GM18511 (cell line): ENCODE results near the gene EIF4E1B.
"Not testable (repeated sequence)": the region's sequence is repeated elsewhere in the genome, so short reads cannot be mapped to it uniquely, and the experiment has no call there.

Experiments used
- ATAC-seq: cut with Tn5 transposase; IDR thresholded peaks from one replicate; pipeline ENCODE4 v1.9.1; 2021; ENCODE audit warnings: mild to moderate bottlenecking, moderate library complexity; ENCODE audit not compliant: unreplicated experiment

Gene EIF4E1B

GRCh38 chr5:176629853-176630680 lies at the start of gene EIF4E1B, which contains the start of gene SNCB:
EIF4E1B (plus strand) TSS chr5:176630675; CDS start chr5:176642788, 12,113 bp downstream.
SNCB (minus strand) TSS chr5:176630534; CDS start chr5:176629654, 880 bp downstream.
- ATAC-seq, result no peak

GRCh38 chr5:176581361-176581760 lies 49.1 kb upstream of the EIF4E1B start:
- no peak for ATAC-seq

DNA sequence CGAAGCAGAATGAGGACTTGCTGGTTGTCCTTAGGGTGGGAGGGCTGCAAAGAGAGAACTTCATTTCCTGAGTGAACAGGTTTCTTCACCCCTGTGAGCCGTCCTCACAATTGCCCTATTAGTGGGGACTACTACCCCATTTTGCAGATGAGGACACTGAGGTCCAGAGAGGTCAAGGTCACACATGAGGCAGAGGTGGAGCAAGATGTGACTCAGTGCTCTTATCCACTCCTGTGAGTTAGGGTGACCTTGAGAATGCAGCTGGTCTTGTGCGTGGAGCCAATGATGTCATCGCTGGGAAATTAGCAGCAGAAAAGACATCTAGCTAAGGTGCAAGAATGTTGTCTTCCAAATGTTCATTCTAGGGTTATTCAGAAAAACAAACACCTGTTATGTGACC lies 47.4 kb upstream of the EIF4E1B start:
- no peak for ATAC-seq

DNA sequence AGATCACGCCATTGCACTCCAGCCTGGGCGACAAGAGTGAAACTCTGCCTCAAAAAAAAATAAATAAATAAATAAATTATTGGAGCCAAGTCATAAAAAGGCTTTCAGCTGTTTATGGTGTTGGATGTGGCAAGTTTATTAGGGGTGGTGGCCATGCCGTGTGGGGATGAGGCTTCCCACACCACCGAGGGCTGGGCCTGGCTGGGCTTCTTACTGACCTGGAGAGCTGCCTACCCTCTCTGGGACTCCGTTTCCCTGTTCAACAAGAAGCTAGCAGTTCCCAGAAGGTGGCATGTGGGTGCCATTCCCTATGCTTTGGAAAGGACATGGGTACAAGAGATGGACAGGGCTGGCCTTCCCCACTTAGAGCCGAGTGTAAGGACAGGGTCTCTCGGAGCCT lies 43.1 kb upstream of the EIF4E1B start:
- ATAC-seq, result no peak

DNA sequence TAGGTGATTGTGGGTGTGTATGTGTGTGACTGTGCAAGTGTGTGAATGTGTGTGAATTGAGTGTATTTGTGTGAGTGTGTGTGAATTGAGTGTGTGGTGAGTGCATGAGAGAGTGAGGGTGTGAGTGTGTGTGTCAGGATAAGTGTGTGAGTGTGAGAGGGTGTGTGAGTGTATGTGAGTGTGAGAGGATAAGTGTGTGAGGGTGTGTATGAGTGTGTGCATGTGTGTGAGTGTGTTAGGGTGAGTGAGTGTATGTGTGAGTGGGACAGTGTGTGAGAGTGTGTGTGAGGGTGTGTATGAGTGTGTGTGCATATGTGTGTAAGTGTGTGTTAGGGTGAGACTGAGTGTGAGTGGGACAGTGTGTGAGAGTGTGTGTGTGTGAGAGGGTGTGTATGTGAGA lies 42.2 kb upstream of the EIF4E1B start:
- no peak for ATAC-seq

DNA sequence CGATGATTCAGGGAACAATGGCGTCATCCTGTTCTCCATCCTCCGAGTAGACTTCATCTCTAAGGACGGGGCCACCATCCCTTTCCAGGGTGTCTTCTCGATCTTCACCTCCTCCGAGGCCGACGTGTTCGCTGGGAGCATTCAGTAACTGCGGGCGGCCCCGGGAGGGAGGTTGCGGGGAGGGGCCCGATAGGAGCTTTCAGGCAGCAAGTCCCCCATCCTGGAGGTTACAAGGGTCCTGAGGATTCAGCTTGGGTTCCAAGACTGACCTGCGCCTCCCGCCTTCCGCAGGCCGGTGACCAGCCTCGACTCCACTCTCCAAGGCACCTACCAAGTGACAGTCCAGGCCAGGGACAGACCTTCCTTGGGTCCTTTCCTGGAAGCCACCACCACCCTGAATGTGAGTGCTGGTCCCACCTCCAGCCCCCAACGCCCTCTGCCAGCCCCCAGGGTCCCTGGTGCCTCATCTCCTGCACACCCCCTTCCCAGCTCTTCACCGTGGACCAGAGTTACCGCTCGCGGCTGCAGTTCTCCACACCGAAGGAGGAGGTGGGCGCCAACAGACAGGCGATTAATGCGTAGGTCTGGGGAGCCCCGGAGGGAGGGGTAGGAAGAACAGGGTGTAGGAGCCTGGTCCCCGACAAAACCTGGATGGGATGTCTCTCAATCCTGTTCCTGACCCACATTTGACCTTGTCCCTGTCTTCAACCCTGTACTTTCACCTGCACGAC lies 41.3 kb upstream of the EIF4E1B start:
- ATAC-seq, result no peak

DNA sequence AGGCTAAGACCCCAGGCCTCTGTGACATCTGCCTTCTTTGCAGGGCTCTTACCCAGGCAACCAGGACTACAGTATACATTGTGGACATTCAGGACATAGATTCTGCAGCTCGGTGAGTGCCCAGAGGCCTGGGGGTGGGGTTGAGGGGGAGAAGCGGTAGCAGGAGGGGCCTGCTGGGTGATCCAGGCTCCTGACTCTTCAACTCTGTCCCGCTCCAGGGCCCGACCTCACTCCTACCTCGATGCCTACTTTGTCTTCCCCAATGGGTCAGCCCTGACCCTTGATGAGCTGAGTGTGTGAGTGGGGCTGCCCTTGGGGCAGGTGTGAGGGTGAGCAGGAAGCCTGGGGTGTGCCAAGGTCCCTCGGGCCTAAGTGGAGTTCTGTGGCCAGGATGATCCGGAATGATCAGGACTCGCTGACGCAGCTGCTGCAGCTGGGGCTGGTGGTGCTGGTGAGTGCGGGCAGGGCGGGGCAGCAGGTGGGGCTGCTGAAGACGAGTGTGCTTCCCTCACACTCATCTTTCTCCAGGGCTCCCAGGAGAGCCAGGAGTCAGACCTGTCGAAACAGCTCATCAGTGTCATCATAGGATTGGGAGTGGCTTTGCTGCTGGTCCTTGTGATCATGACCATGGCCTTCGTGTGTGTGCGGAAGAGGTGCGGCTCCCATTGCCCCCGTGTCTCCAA lies 40.3 kb upstream of the EIF4E1B start:
- no peak for ATAC-seq

DNA sequence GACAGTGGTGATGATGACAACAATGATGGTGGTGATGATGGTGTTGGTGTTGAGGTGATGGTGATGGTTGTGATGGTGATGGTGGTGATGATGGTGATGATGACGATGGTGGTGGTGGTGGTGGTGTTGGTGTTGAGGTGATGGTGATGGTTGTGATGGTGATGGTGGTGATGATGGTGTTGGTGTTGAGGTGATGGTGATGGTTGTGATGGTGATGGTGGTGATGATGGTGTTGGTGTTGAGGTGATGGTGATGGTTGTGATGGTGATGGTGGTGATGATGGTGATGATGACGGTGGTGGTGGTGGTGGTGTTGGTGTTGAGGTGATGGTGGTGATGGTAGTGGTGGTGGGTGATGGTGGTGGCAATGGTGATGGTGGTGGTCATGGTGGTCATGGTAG lies 38.8 kb upstream of the EIF4E1B start:
- ATAC-seq, result not testable (repeated sequence)

DNA sequence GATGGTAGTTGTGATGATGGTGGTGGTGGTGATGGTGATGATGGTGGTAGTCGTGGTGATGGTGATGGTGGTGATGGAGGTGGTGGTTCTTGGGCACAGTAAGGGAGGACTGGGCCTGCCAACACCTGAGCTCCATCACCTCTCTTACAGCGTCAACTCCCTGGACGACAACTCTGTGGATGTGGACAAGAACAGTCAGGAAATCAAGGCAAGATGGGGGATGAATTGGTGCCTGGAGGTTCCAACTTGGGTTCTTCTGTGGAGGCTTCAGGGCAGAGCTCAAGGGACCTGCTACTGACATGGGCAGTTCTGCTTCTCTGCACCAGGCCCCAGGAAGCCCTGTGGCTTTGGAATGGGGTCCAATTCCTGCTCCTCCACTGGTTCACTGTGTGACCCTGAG lies 37.9 kb upstream of the EIF4E1B start:
- ATAC-seq, result no peak

DNA sequence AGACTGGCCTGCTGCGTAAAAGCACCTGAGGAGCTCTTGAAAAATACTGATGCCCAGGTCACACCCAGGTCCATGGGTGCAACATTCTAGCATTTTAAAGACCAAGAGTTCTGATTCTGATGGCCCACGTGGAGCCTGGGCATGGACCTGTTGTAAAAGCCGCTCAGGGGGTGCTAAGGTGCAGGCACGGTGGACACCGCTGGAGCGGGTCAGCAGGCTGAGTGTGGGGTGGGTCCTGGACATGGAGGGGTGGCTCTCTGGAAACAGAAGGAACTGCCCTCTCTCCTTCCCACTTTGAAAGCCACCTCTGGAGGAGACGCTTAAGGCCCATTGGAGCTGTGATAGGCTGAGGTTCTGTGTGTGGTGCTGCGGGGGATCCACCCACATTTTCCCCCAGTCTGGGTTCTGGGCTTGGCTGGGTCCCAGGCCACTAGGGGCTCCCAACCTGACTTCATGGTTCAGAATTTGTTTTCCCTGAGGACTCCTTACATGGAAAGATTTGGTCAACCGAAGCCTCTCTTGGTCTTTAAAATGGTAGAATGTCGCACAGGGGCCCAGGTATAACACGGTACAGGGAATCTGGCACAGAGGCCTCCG lies 37.1 kb upstream of the EIF4E1B start:
- no peak for ATAC-seq

DNA sequence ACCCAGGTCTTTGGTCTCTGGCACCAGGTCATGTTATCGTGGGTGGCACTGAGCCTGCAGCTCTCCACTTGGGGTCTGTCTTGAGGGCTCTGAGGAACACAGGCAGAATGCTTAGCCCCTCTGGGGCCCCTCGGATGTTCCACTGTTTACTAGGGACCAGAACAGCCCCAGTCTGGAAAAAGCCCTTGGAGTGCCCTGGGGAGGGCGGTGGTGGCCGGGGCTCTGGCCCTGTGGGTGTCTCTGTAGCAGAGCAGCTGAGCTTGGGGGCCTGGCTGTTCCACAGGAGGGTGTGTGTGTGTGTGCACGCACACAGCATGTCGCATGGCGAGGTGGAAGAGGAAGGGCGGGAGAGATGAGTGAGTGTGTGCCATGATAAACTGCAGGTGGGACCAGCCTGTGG lies 35.9 kb upstream of the EIF4E1B start:
- no peak for ATAC-seq

DNA sequence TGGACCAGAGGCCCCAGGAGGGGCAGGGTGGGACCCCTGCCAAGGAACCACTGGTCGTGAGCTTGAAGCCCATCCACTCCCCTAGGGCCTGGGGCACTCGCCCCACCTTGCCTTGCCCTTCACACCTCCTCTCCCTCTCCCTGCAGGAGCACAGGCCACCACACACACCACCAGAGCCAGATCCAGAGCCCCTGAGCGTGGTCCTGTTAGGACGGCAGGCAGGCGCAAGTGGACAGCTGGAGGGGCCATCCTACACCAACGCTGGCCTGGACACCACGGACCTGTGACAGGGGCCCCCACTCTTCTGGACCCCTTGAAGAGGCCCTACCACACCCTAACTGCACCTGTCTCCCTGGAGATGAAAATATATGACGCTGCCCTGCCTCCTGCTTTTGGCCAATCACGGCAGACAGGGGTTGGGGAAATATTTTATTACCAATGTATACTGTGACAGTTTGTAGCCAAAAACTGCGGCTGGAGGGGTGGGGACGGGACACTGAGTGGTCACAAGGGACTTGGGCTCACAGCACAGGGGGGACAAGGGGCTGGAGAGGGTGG lies 35.0 kb upstream of the EIF4E1B start:
- ATAC-seq, result no peak

- ATAC-seq, result no peak
Measured at GRCh38 chr5:176596069-176596644, 34.3 kb upstream of the EIF4E1B start.

- peak; percentile 76 for ATAC-seq
Measured at GRCh38 chr5:176596689-176597416, 33.6 kb upstream of the EIF4E1B start.

DNA sequence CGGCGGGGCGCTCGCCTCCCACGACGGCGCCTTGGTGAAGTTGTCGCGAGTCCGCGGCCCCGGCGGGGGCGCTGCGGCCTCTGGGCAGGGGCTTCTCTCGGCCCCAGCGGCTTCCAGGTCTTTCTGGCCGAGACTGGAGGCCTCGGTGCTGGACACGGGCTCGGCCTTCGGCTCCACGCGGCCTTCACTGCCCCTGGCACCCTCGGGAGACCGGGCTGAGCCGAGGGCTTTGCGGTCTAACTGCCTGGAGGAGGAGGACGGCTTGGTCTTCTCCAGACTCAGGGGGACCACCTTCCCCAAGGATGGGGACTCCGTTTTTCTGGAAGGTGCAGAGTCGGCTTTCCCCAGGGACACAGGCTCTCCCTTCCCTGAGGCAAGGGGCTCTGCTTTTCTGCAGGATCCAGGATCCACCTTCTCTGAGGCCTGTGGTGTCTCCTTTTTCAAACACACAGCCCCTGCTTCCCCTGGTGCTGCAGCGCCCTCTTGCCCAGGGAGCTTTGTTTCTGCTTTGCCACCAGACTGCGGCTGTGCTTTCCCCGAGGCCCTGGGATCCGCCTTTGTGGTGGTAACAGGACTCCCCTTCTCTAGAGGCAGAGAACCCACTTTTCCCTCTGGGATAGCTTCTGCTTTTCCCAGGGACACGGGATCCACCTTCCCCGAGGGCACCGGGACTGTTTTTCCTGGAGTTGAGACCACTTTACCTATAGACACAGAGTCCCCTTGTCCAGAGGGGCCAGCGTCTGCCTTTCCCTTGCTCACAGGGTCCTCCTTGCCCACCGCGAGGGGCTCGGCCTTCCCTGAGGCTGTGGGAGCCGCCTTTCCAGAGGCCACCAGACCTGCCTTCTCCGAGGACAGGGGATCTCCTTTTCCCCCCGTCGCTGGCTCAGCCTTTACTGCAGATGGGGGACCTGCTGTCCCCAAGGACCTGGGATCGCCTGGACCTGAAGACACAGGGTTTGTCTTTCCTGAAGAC lies 32.8 kb upstream of the EIF4E1B start:
- peak; percentile 10 for ATAC-seq

DNA sequence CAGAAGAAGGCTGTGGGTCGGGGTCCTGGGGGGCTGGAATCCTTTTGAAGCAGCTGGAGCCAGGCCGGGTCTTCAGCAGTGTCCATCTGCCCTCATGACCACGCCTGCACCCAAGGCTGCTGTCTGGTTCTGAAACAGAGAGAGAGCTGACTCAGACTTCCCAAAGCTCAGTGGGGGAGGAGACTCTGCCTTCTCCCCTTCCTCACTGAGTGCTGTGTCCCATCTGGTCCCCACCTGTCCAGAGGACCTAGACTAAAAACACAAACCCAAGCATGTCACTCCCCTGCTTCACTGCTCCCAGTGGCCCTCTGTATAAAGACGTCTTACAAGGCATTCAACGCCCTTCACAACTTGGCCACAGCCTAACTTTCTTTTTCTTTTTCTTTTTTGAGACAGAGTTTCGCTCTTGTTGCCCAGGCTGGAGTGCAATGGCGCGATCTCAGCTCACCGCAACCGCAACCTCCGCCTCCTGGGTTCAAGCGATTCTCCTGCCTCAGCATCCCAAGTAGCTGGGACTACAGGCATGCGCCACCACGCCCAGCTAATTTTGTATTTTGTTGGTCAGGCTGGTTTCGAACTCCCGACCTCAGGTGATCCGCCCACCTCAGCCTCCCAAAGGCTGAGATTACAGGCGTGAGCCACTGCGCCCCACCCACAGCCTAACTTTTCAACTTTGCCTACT lies 30.6 kb upstream of the EIF4E1B start:
- not testable (repeated sequence) for ATAC-seq

DNA sequence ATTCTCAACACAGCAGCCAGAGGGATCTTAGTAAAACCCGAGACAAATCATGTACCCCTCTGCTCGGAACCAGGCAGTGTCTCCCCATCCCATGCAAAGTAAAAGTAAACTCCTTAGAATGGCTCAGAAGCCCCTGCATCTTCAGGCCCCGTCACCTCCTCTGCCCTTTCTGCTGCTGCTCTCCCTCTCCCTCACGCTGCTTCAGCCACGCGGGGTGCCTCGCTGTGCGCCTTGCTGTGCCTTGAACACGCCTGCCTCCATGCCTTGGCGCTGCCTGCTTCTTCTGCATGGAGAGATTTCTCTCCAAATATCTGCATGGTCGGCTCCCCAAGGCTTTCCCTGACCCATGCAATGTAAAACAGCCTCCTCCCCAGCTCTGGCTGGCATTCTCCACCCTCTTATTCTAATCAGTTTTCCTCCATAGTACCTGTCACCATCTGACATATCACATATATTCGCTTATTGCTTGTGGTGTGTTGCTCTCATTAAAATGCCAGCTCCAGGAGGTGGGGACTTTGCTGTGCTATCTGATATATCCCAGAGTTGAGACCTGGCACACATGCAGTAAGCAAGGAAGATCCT lies 28.5 kb upstream of the EIF4E1B start:
- ATAC-seq, result no peak

GRCh38 chr5:176603091-176603490 lies 27.4 kb upstream of the EIF4E1B start:
- no peak for ATAC-seq
